ENCODE data around the gene COL9A2.

Gene COL9A2

GRCh38 chr1:40256401-40257084, 60.5 kb downstream of the COL9A2 start:
- TF ChIP-seq CTCF (IDR thresholded peaks at IDR 0.05; ENCODE audit: control insufficient read depth, extremely low read depth, insufficient read depth) = no peak
- H3K4me3 ChIP-seq (ENCODE audit: low read depth, low read length) = peak overlapping the region; percentile 100
- DNase-seq (ENCODE audit: low read depth) = no peak

- TF ChIP-seq CTCF (IDR thresholded peaks at IDR 0.05; ENCODE audit: control insufficient read depth, extremely low read depth, insufficient read depth) = no peak
- no peak for DNase-seq (ENCODE audit: low read depth)
Measured at GRCh38 chr1:40255231-40255630, 61.9 kb downstream of the COL9A2 start.

GRCh38 chr1:40252601-40253000, 64.5 kb downstream of the COL9A2 start:
- H3K4me3 ChIP-seq (ENCODE audit: low read depth, low read length) = no peak overlapping the region
- no peak for TF ChIP-seq CTCF (IDR thresholded peaks at IDR 0.05; ENCODE audit: control insufficient read depth, extremely low read depth, insufficient read depth)
- DNase-seq (ENCODE audit: low read depth) = no peak

More at GRCh38 chr1:40255231-40255630, 61.9 kb downstream of the COL9A2 start:
- no peak overlapping the region for H3K4me3 ChIP-seq (ENCODE audit: low read depth, low read length)

GRCh38 chr1:40251456-40251855, 65.6 kb downstream of the COL9A2 start:
- DNase-seq (ENCODE audit: low read depth) = no peak
- TF ChIP-seq CTCF (IDR thresholded peaks at IDR 0.05; ENCODE audit: control insufficient read depth, extremely low read depth, insufficient read depth) = no peak
- H3K4me3 ChIP-seq (ENCODE audit: low read depth, low read length) = no peak overlapping the region

Data from LNCaP clone FGC (cell line).